BLaER1 treated with 17β-estradiol and CSF1 and Interleukin-3, amounts not matched to agents 10 nM and 100 nM (cell line): ENCODE measurements around the gene AMBP.

Experiments used
- H3K27ac ChIP-seq, 11 experiments: shearing (Covaris generic); formaldehyde crosslinking; 2 replicates each; pipeline ENCODE4 v1.8.1; 2022
- H3K27me3 ChIP-seq, 11 experiments: shearing (Covaris generic); formaldehyde crosslinking; 2 replicates each; pipeline ENCODE4 v1.8.1; 2022
- H3K36me3 ChIP-seq, 11 experiments: shearing (Covaris generic); formaldehyde crosslinking; 2 replicates each; pipeline ENCODE4 v1.8.1; 2022
- H3K4me1 ChIP-seq, 10 experiments: shearing (Covaris generic); formaldehyde crosslinking; 2 replicates each; pipeline ENCODE4 v1.8.1; 2022
- H3K4me2 ChIP-seq, 11 experiments: shearing (Covaris generic); formaldehyde crosslinking; 2 replicates each; pipeline ENCODE4 v1.8.1; 2022
- H3K4me3 ChIP-seq, 10 experiments: shearing (Covaris generic); formaldehyde crosslinking; 2 replicates each; pipeline ENCODE4 v1.8.1; 2022
- H3K9ac ChIP-seq, 11 experiments: shearing (Covaris generic); formaldehyde crosslinking; 2 replicates each; pipeline ENCODE4 v1.8.1; 2022
- H3K9me3 ChIP-seq, 11 experiments: shearing (Covaris generic); formaldehyde crosslinking; replicated peaks in 1 of 11; 2 replicates each; pipeline ENCODE4 v1.8.1; 2022
- H4K20me1 ChIP-seq, 11 experiments: shearing (Covaris generic); formaldehyde crosslinking; 2 replicates each; pipeline ENCODE4 v1.8.1; 2022
- Cebpa-rat ChIP-seq, 11 experiments: shearing (Covaris generic); IDR thresholded peaks; 2 replicates each; pipeline ENCODE4 v1.8.1; 2022

The AMBP gene

DNA sequence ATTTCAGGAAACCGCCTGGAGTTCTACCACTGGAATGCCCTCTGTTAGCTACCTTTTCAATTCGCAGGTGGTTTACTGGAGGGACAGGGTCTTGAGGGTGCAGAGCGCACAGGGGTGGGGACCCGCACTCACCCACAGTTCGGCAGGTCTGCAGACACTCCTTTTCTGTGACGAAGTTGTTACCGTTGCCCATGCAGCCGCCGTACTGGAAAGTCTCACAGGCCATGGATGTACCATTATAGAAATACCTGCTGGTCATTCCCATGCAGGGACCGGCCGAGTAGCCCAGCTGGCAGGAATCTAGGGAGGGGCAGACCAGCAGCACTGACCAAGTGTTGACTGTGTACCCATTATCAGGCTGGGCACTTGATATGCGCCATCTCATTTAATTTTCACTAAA is 16.8 kb downstream of the AMBP start:
- H3K27ac ChIP-seq = peak overlapping the region in 4 of 11 experiments; percentile 83 to 88 (median 86); a peak in 8 of 22 replicates
- H4K20me1 ChIP-seq = no peaks in the 10 kb centered on the region; a peak in 1 of 22 replicates
- no peak for TF ChIP-seq Cebpa-rat (IDR thresholded peaks at IDR 0.05)
- H3K27me3 ChIP-seq = no peaks in the 10 kb centered on the region
- peak overlapping the region in 2 of 11 experiments; percentile 61 to 70; a peak in 3 of 22 replicates for H3K9ac ChIP-seq
- no peaks in the 10 kb centered on the region for H3K36me3 ChIP-seq
- peaks cover 46 to 77% (median 71%) of the 10 kb centered on the region in 10 experiments for H3K4me1 ChIP-seq
- peaks cover 0 to 4% (median 0%) of the 10 kb centered on the region in 11 experiments; a peak in 3 of 22 replicates for H3K9me3 ChIP-seq
- H3K4me2 ChIP-seq = peak overlapping the region in 10 of 11 experiments; percentile 9 to 99 (median 88); a peak in 19 of 22 replicates
- peak overlapping the region in 2 of 10 experiments; percentile 27 to 50; a peak in 2 of 20 replicates for H3K4me3 ChIP-seq

DNA sequence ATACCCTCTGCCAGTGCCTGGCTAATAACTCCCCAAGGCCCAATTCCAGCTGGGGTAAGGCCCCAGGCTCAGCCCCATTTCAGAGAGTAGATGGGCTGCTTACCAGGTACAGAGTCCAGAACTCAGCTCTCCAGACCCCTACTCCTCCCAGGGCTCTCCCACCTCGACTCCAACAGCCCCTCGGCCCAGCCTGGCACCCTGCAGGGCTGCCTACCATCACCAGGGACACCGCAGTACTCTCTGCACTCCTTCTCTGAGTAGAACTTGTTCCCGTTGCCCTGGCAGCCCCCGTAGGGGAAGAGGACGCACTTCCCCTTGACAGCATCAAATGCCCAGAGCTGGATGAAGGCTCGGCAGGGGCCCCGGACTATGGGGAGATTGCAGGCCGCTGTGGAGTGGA is 17.4 kb downstream of the AMBP start:
- Histone ChIP-seq H3K4me3 (peak overlapping the region in 3 of 10 experiments; percentile 12 to 50 (median 27); a peak in 4 of 20 replicates), H3K9ac (peak overlapping the region in 3 of 11 experiments; percentile 61 to 70 (median 65); a peak in 6 of 22 replicates), H3K36me3 (no peaks in the 10 kb centered on the region), H3K4me1 (peaks cover 52 to 83% (median 76%) of the 10 kb centered on the region in 10 experiments), H4K20me1 (no peaks in the 10 kb centered on the region; a peak in 1 of 22 replicates), H3K4me2 (peak overlapping the region; percentile 11 to 99 (median 88); a peak in 21 of 22 replicates), H3K9me3 (peaks cover 0 to 4% (median 0%) of the 10 kb centered on the region in 11 experiments; a peak in 3 of 22 replicates), H3K27me3 (no peaks in the 10 kb centered on the region), H3K27ac (peak overlapping the region in 4 of 11 experiments; percentile 83 to 88 (median 86); a peak in 8 of 22 replicates)
- no peak for TF ChIP-seq Cebpa-rat (IDR thresholded peaks at IDR 0.05)

DNA sequence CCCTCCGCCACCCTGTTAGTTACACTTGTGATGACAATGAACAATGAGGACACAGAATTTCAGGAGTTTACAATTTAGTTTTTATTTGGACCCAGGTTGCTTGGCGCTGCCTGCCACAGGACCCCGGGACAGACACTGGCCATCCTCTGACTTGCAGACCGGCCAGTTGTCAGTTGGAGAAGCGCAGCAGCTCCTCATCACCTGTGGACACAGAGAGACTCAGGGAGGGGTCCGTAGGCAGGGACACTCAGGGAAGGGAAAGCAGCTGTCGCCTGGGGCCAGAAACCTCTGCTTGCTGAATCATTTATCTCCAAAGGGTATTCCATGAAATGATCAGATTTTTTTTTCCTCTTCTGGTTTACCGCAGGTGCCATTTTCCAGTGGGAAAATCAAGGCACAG is 18.0 kb downstream of the AMBP start:
- peaks cover 0 to 4% (median 0%) of the 10 kb centered on the region in 11 experiments; a peak in 3 of 22 replicates for H3K9me3 ChIP-seq
- H3K4me2 ChIP-seq = peak overlapping the region; percentile 49 to 99 (median 88); a peak in 20 of 22 replicates
- H3K4me3 ChIP-seq = peak overlapping the region in 3 of 10 experiments; percentile 12 to 50 (median 27); a peak in 5 of 20 replicates
- TF ChIP-seq Cebpa-rat (IDR thresholded peaks at IDR 0.05) = no peak
- peak overlapping the region in 5 of 11 experiments; percentile 58 to 88 (median 86); a peak in 9 of 22 replicates for H3K27ac ChIP-seq
- H3K27me3 ChIP-seq = 0 out of 22 replicates have a peak, but pooled peaks cover 0 to 2% (median 0%) of the 10 kb centered on the region in 11 experiments
- H3K36me3 ChIP-seq = no peaks in the 10 kb centered on the region
- peak overlapping the region in 6 of 11 experiments; percentile 7 to 70 (median 59); a peak in 10 of 22 replicates for H3K9ac ChIP-seq
- H3K4me1 ChIP-seq = peaks cover 58 to 90% (median 83%) of the 10 kb centered on the region in 10 experiments
- no peaks in the 10 kb centered on the region; a peak in 1 of 22 replicates for H4K20me1 ChIP-seq

DNA sequence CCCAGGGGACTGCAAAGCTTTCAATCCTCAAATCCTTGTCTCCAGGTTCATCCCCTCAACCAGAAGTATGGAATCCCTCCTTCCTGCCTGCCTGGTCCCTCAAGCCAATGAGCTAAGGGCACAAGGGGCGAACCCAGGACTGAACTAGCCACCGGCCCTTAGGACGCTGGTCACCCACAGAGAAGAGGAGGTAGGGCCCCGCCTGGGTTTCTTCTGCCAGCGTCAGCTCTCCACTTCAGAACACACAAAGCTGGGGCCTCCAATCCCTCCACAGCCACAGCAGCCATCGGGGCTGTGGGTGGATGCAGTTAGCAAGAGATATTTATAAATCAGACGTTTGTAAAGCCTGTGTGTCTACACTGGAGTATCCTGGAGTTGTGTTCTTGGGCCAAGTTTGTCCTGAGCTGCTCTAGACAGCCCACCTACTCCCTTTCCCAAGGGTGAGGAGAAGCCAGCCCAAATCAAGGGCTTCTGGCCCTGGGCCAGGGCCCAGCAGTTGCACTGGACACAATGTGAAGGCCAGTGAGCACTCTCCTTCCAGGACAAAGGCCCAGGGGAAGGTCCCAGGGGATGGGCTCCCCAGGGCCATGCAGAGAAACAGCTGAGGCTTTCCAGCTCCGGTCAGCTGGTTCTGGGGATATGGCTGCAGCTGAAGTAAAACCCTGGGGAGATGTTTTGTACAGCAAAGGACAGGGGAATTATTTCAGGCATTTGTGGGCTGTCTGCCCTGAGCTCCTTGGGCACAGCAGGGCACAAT is 18.9 kb downstream of the AMBP start:
- Histone ChIP-seq H3K4me1 (peaks cover 61 to 98% (median 90%) of the 10 kb centered on the region in 10 experiments), H3K4me3 (peak overlapping the region in 3 of 10 experiments; percentile 12 to 50 (median 27); a peak in 4 of 20 replicates), H3K9ac (peak overlapping the region in 8 of 11 experiments; percentile 5 to 70 (median 50); a peak in 15 of 22 replicates), H3K27me3 (0 out of 22 replicates have a peak, but pooled peaks cover 0 to 4% (median 0%) of the 10 kb centered on the region in 11 experiments), H4K20me1 (no peaks in the 10 kb centered on the region; a peak in 1 of 22 replicates), H3K9me3 (peaks cover 0 to 4% (median 0%) of the 10 kb centered on the region in 11 experiments; a peak in 3 of 22 replicates), H3K36me3 (no peaks in the 10 kb centered on the region; a peak in 1 of 22 replicates), H3K27ac (peak overlapping the region in 9 of 11 experiments; percentile 7 to 88 (median 58); a peak in 16 of 22 replicates), H3K4me2 (peak overlapping the region; percentile 49 to 99 (median 88))
- TF ChIP-seq Cebpa-rat (IDR thresholded peaks at IDR 0.05) = no peak

DNA sequence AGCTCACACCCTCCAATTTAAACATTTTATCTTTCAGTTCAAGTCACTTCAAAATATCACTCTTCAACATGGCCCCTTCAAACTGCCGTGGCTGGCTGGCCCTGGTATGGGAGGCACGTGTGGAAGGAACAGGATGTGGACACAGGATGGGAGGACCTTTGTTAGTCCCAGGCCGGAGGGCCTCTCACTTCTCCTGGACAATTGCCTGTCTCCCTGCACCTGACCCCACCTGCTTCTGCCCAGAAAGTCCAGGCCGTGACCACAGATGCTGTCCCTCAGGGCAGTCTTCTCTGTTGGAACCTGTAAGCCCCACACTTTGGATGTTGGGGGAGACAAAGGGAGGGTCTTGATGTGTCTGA is 19.4 kb downstream of the AMBP start:
- Histone ChIP-seq H3K9me3 (no peaks in the 10 kb centered on the region; a peak in 2 of 22 replicates), H3K27me3 (0 out of 22 replicates have a peak, but pooled peaks cover 0 to 4% (median 0%) of the 10 kb centered on the region in 11 experiments), H3K9ac (peak overlapping the region in 6 of 11 experiments; percentile 41 to 70 (median 59); a peak in 10 of 22 replicates), H3K36me3 (peaks cover 0 to 6% (median under 1%) of the 10 kb centered on the region in 11 experiments; a peak in 7 of 22 replicates), H4K20me1 (no peaks in the 10 kb centered on the region; a peak in 1 of 22 replicates), H3K27ac (peak overlapping the region in 9 of 11 experiments; percentile 7 to 88 (median 58); a peak in 16 of 22 replicates), H3K4me1 (peaks cover 61 to 100% (median 96%) of the 10 kb centered on the region in 10 experiments), H3K4me3 (no peak overlapping the region), H3K4me2 (peak overlapping the region; percentile 49 to 99 (median 88))
- no peak for TF ChIP-seq Cebpa-rat (IDR thresholded peaks at IDR 0.05)

DNA sequence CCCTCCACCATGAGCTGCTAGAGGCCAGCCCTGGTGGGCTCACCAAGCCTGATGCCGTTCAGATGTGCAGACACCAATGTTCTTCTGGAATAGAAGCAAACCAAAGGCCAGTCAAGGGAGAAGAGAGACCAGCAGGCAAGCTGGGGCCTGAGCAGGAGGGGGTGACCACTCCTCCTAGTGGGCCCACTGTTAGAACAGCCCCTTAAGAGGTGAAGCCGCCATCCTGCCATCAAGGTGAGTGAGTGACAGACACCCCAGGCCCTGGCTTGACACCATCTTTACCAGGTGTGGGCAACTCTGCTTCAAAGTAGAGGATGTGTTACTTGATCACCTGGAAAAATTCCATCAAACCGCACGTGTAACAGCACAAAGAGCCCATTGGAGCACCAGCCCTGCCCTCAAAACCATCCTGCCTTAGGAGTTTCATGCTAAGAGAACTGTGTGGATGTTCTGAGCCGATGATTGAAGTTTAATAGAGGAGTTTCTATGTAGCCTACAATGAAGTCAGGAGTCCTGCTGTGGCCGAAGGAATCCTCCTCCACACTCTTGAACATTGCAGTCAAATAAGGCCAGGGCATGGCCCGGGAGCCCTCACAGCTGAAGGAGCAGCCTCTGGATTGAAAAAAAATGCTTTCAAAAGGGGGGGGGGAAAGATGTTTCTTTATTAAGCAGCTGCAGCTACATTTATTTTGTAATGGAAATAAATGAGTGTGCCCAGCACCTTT is 20.8 kb downstream of the AMBP start:
- no peaks in the 10 kb centered on the region; a peak in 1 of 22 replicates for H4K20me1 ChIP-seq
- peaks cover 57 to 100% (median 94%) of the 10 kb centered on the region in 10 experiments for H3K4me1 ChIP-seq
- H3K36me3 ChIP-seq = peaks cover 0 to 19% (median 11%) of the 10 kb centered on the region in 11 experiments; a peak in 15 of 22 replicates
- H3K9ac ChIP-seq = peak overlapping the region in 3 of 11 experiments; percentile 65 to 74 (median 73); a peak in 6 of 22 replicates
- H3K4me3 ChIP-seq = peak overlapping the region in 1 of 10 experiments; percentile 5; a peak in 1 of 20 replicates
- H3K27me3 ChIP-seq = 0 out of 22 replicates have a peak, but pooled peaks cover 0 to 4% (median 0%) of the 10 kb centered on the region in 11 experiments
- H3K27ac ChIP-seq = peak overlapping the region in 6 of 11 experiments; percentile 67 to 88 (median 84); a peak in 9 of 22 replicates
- H3K9me3 ChIP-seq = no peaks in the 10 kb centered on the region
- peak overlapping the region; percentile 79 to 99 (median 89); a peak in 19 of 22 replicates for H3K4me2 ChIP-seq
- no peak for TF ChIP-seq Cebpa-rat (IDR thresholded peaks at IDR 0.05)

DNA sequence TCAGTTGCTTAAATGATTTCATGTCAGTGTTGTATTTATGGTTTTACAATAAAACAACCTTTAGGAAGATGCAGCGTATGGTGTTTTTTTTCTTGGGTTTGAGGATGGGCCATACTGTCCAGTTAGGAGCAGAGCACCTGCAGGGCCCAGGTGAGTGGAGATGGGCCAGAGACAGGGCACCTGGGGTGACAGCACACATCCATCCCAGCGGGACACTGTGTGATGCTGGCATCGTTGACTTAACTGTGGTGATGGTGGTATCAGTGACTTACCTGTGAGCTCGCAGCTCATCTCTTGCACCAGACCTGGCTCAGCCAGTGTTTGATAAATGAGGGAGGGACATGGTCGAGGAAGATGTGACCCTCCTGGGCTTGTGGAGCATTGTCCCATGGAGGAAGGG is 21.6 kb downstream of the AMBP start:
- peaks cover 51 to 100% (median 86%) of the 10 kb centered on the region in 10 experiments for H3K4me1 ChIP-seq
- H3K4me3 ChIP-seq = peak overlapping the region in 6 of 10 experiments; percentile 22 to 53 (median 44); a peak in 9 of 20 replicates
- H3K9ac ChIP-seq = peak overlapping the region; percentile 7 to 74 (median 58); a peak in 15 of 22 replicates
- no peaks in the 10 kb centered on the region; a peak in 1 of 22 replicates for H4K20me1 ChIP-seq
- peaks cover 0 to 27% (median 19%) of the 10 kb centered on the region in 11 experiments; a peak in 17 of 22 replicates for H3K36me3 ChIP-seq
- H3K27me3 ChIP-seq = 0 out of 22 replicates have a peak, but pooled peaks cover 0 to 4% (median 0%) of the 10 kb centered on the region in 11 experiments
- peak overlapping the region; percentile 79 to 99 (median 89) for H3K4me2 ChIP-seq
- no peaks in the 10 kb centered on the region for H3K9me3 ChIP-seq
- no peak for TF ChIP-seq Cebpa-rat (IDR thresholded peaks at IDR 0.05)
- H3K27ac ChIP-seq = peak overlapping the region in 9 of 11 experiments; percentile 11 to 88 (median 73); a peak in 16 of 22 replicates
